IMR-90 (cell line): ENCODE results near the gene HS2ST1. TPM values are rescaled to one million over a fixed set of nuclear protein-coding genes. Genes with fewer than 3 reads are reported as not detected.

ENCODE experiments used
- ATAC-seq: fragments of 200-7000 bp; cut with Tn5 transposase; 2 replicates; pipeline ENCODE4 v1.9.1; 2020; ENCODE audit warnings: low read depth, mild to moderate bottlenecking, moderate library complexity
- BruUV-seq: library from RNA; stranded (reverse); fragments of 400-500 nt; replicated peaks from 2 replicates; lab custom pipeline; 2021; lab: Mats Ljungman, UMichigan
- CTCF ChIA-PET: fragments of 300-600 bp; formaldehyde crosslinking; extraction: SDS; loops from one replicate; lab custom pipeline; 2021; ENCODE audit warnings: antibody characterized with exemption; lab: Yijun Ruan, JAX
- POLR2A ChIA-PET: fragments of 300-600 bp; sonication (Branson Sonifier 250); formaldehyde crosslinking; loops from one replicate; lab custom pipeline; 2022; ENCODE audit warnings: antibody characterized with exemption; ENCODE audit not compliant: unreplicated experiment; lab: Charles Lee
- DNase-seq: peaks from one replicate; pipeline ENCODE4 v3.0.0; 2013
- H2AFZ ChIP-seq: replicated peaks from 2 replicates; pipeline ENCODE3; 2013; ENCODE audit warnings: low read length, mild to moderate bottlenecking; ENCODE audit not compliant: poor library complexity
- H2AK5ac ChIP-seq: 2 replicates; pipeline ENCODE4 v1.6.1; 2013; ENCODE audit warnings: low read depth, low read length, inconsistent platforms
- H2AK9ac ChIP-seq: replicated peaks from 2 replicates; pipeline ENCODE3; 2013; ENCODE audit warnings: mild to moderate bottlenecking, low read depth, low read length, moderate library complexity; ENCODE audit not compliant: poor library complexity
- H2BK120ac ChIP-seq: 2 replicates; pipeline ENCODE4 v1.6.1; 2013; ENCODE audit warnings: low read depth, low read length, inconsistent platforms
- H2BK15ac ChIP-seq: 3 replicates; pipeline ENCODE4 v1.6.1; 2013; ENCODE audit warnings: low read depth, low read length, inconsistent platforms
- H2BK20ac ChIP-seq: 2 replicates; pipeline ENCODE4 v1.6.1; 2013; ENCODE audit warnings: low read depth, mild to moderate bottlenecking, inconsistent platforms, low read length, moderate library complexity
- H2BK5ac ChIP-seq: 2 replicates; pipeline ENCODE4 v1.6.1; 2013; ENCODE audit warnings: mild to moderate bottlenecking, low read depth, low read length, inconsistent platforms; ENCODE audit not compliant: poor library complexity, severe bottlenecking
- H3K14ac ChIP-seq: replicated peaks from 2 replicates; pipeline ENCODE4 v1.6.1; 2013; ENCODE audit warnings: low read depth, low read length, inconsistent platforms
- H3K18ac ChIP-seq: 2 replicates; pipeline ENCODE4 v1.6.1; 2013; ENCODE audit warnings: low read depth, low read length, control low read depth
- H3K23ac ChIP-seq: 2 replicates; pipeline ENCODE4 v1.6.1; 2013; ENCODE audit warnings: low read depth, low read length, inconsistent platforms
- H3K27ac ChIP-seq: 2 replicates; pipeline ENCODE4 v1.5.1; 2013; ENCODE audit warnings: mild to moderate bottlenecking, control low read depth, low read length; ENCODE audit not compliant: insufficient read depth
- H3K27me3 ChIP-seq: 2 replicates; pipeline ENCODE4 v1.6.1; 2013; ENCODE audit warnings: low read length; ENCODE audit not compliant: control insufficient read depth, insufficient read depth
- H3K36me3 ChIP-seq: 2 replicates; pipeline ENCODE4 v1.6.1; 2013; ENCODE audit warnings: low read length, mixed read lengths; ENCODE audit not compliant: control insufficient read depth, insufficient read depth
- H3K4ac ChIP-seq: 2 replicates; pipeline ENCODE4 v1.6.1; 2013; ENCODE audit warnings: low read depth, low read length, inconsistent platforms
- H3K4me1 ChIP-seq: 2 replicates; pipeline ENCODE4 v1.6.1; 2013; ENCODE audit warnings: low read length, mixed read lengths; ENCODE audit not compliant: control insufficient read depth, insufficient read depth
- H3K4me2 ChIP-seq: 2 replicates; pipeline ENCODE4 v1.6.1; 2013; ENCODE audit warnings: low read depth, mild to moderate bottlenecking, control low read depth, low read length, moderate library complexity
- H3K4me3 ChIP-seq: 2 replicates; pipeline ENCODE4 v1.5.1; 2013; ENCODE audit warnings: low read depth, mild to moderate bottlenecking, control low read depth, low read length, moderate library complexity; ENCODE audit not compliant: insufficient read depth
- H3K56ac ChIP-seq: 2 replicates; pipeline ENCODE4 v1.6.1; 2013; ENCODE audit warnings: low read length, inconsistent platforms; ENCODE audit not compliant: insufficient read depth; ENCODE audit errors: extremely low read depth
- H3K79me1 ChIP-seq, 2 experiments: 2 replicates each; pipeline ENCODE4 v1.6.1; 2013; ENCODE audit warnings: low read length in 2 of 2, inconsistent platforms in 1 of 2, low read depth in 1 of 2
- H3K9ac ChIP-seq: 2 replicates; pipeline ENCODE4 v1.6.1; 2013; ENCODE audit warnings: low read depth, low read length, control low read depth
- H3K9me1 ChIP-seq: 2 replicates; pipeline ENCODE4 v1.6.1; 2013; ENCODE audit warnings: low read length, inconsistent platforms; ENCODE audit not compliant: insufficient read depth
- H3K9me3 ChIP-seq: 2 replicates; pipeline ENCODE4 v1.6.1; 2013; ENCODE audit warnings: low read length; ENCODE audit not compliant: control insufficient read depth, insufficient read depth
- H4K20me1 ChIP-seq: 2 replicates; pipeline ENCODE4 v1.6.1; 2013; ENCODE audit warnings: low read length, inconsistent platforms; ENCODE audit not compliant: insufficient read depth
- H4K5ac ChIP-seq: 2 replicates; pipeline ENCODE4 v1.6.1; 2013; ENCODE audit warnings: mild to moderate bottlenecking, low read depth, low read length, control low read depth
- H4K8ac ChIP-seq, 2 experiments: 2 replicates each; pipeline ENCODE4 v1.6.1; 2013; ENCODE audit warnings: low read depth in 2 of 2, low read length in 2 of 2, control low read depth in 1 of 2, inconsistent platforms in 1 of 2
- H4K91ac ChIP-seq: 2 replicates; pipeline ENCODE4 v1.6.1; 2013; ENCODE audit warnings: low read depth, low read length, inconsistent platforms; ENCODE audit not compliant: insufficient read depth
- BHLHE40 ChIP-seq: fragments of 150-350 bp; IDR thresholded peaks from 2 replicates; pipeline ENCODE4 v1.6.1; 2016; ENCODE audit warnings: mild to moderate bottlenecking, low read depth, low read length
- CEBPB ChIP-seq: IDR thresholded peaks from 2 replicates; pipeline ENCODE4 v1.6.1; 2012; ENCODE audit warnings: low read depth, low read length, improper control_type of control experiment
- CHD1 ChIP-seq: IDR thresholded peaks from 2 replicates; pipeline ENCODE4 v1.6.1; 2012; ENCODE audit warnings: low read depth, low read length, improper control_type of control experiment
- FOS ChIP-seq: fragments of 150-350 bp; IDR thresholded peaks from 2 replicates; pipeline ENCODE4 v1.6.1; 2016; ENCODE audit warnings: low read depth, low read length
- MAFK ChIP-seq: IDR thresholded peaks from 2 replicates; pipeline ENCODE4 v1.6.1; 2012; ENCODE audit warnings: low read depth, low read length, improper control_type of control experiment
- MAZ ChIP-seq: IDR thresholded peaks from 2 replicates; pipeline ENCODE4 v1.6.1; 2012; ENCODE audit warnings: low read depth, mild to moderate bottlenecking, low read length, improper control_type of control experiment, moderate library complexity, borderline replicate concordance
- MXI1 ChIP-seq: IDR thresholded peaks from 2 replicates; pipeline ENCODE4 v1.6.1; 2012; ENCODE audit warnings: low read depth, mild to moderate bottlenecking, low read length, moderate library complexity, borderline replicate concordance
- NFE2L2 ChIP-seq: fragments of 150-350 bp; IDR thresholded peaks from 2 replicates; pipeline ENCODE4 v1.6.1; 2016; ENCODE audit warnings: low read depth, mild to moderate bottlenecking, low read length
- POLR2A ChIP-seq: IDR thresholded peaks from 2 replicates; pipeline ENCODE4 v1.6.1; 2012; ENCODE audit warnings: mild to moderate bottlenecking, low read depth, low read length
- RAD21 ChIP-seq: IDR thresholded peaks from 2 replicates; pipeline ENCODE4 v1.6.1; 2012; ENCODE audit warnings: low read length, improper control_type of control experiment
- RFX5 ChIP-seq: IDR thresholded peaks from 2 replicates; pipeline ENCODE4 v1.8.0; 2012; ENCODE audit warnings: low read depth, mild to moderate bottlenecking, low read length, moderate library complexity
- WGBS, 2 experiments: methylation state at CpG; one replicate each; pipeline versions ENCODE4 v1.1.5 to v1.1.7; 2013; ENCODE audit warnings: missing lambda C conversion rate in 2 of 2; ENCODE audit not compliant: insufficient read length in 1 of 2; ENCODE audit errors: extremely low coverage in 2 of 2; 5-methylcytosine and 5-hydroxymethylcytosine counted together
- dilution Hi-C: fragments of 300-500 bp; cut with HindIII; formaldehyde crosslinking; loops from one replicate; pipeline ENCODE4 v1.14.3; 2018; ENCODE audit warnings: low sequenced_read_pairs; ENCODE audit not compliant: unreplicated experiment
- in situ Hi-C: fragments of 300-500 bp; cut with MboI; formaldehyde crosslinking; loops from 3 replicates; pipeline ENCODE4 v1.14.3; 2019; ENCODE audit warnings: low sequenced_read_pairs, inconsistent platforms, mixed read lengths
- intact Hi-C: fragments of 100-400 bp; cut with micrococcal nuclease; formaldehyde crosslinking; loops from 2 replicates; pipeline ENCODE4 v1.10.0; 2022
- polyA plus RNA-seq, 3 experiments: library from polyadenylated mRNA; depleted of rRNA; stranded (reverse); fragments of >200 nt; gene quantifications; 2 replicates each; pipeline ENCODE4 v1.2.3, GENCODE V29; 2012; ENCODE audit warnings: low replicate concordance in 1 of 3
- total RNA-seq: library from RNA; depleted of rRNA; stranded (reverse); fragments of >200 nt; gene quantifications from 2 replicates; pipeline ENCODE4 v1.2.3, GENCODE V29; 2012
- TF ChIP-seq, protein P1 (sequence below): fragments of 150-350 bp; IDR thresholded peaks from 2 replicates; pipeline ENCODE4 v1.6.1; 2017; ENCODE audit warnings: mild to moderate bottlenecking, antibody characterized with exemption, low read length, low read depth
- TF ChIP-seq, protein P2 (sequence below): conservative IDR thresholded peaks from 2 replicates; pipeline ENCODE4 v1.5.1; 2012; ENCODE audit warnings: mild to moderate bottlenecking, low read depth, low read length, improper control_type of control experiment
- TF ChIP-seq, protein P3 (sequence below): fragments of 150-350 bp; IDR thresholded peaks from 2 replicates; pipeline ENCODE4 v1.6.1; 2016; ENCODE audit warnings: low read depth, mild to moderate bottlenecking, low read length, moderate library complexity, borderline replicate concordance

The HS2ST1 gene
- total and polyA plus RNA-seq, 2 of the 4 experiments (the other 2 are of a cell fraction) = 7.8 to 13.1 TPM

DNA sequence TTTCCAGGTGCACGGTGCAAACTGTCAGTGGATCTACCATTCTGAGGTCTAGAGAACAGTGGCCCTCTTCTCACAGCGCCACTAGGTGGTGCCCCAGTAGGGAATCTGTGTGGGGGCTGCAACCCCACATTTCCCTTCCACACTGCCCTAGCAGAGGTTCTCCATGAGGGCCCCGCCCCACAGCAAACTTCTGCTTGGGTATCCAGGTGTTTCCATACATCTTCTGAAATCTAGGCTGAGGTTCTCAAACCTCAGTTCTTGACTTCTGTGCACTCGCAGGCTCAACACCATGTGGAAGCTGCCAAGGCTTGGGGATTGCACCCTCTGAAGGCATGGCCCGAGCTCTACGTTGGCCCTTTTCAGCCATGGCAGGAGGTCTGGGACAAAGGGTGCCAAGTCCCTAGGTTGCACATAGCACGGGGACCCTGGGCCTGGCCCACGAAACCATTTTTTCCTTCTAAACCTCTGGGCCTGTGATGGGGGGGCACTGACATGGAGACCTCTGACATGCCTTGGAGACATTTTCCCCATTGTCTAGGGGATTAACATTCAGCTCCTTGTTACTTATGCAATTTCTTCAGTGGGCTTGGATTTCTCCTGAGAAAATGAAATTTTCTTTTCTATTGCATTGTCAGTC lies 10.0 kb downstream of the HS2ST1 start:
- Histone ChIP-seq H3K23ac (no peak overlapping the region), H3K9me1 (no peaks in the 10 kb centered on the region), H3K18ac (no peak overlapping the region), H3K4me2 (no peak overlapping the region), H4K8ac (no peak overlapping the region), H3K9ac (no peak overlapping the region), H3K4me1 (no peaks in the 10 kb centered on the region), H2AK5ac (no peak overlapping the region), H2BK15ac (no peak overlapping the region), H2BK5ac (no peak overlapping the region), H4K5ac (no peak overlapping the region), H4K20me1 (no peaks in the 10 kb centered on the region; the same call in 1 of the 2 replicates), H2BK120ac (no peak overlapping the region), H3K4ac (no peak overlapping the region), H4K91ac (no peak overlapping the region), H2AK9ac (no peak overlapping the region), H3K79me1 (peaks cover 14 to 20% of the 10 kb centered on the region in 2 experiments), H3K36me3 (no peaks in the 10 kb centered on the region), H3K27me3 (no peaks in the 10 kb centered on the region), H2AFZ (no peak overlapping the region), H2BK20ac (no peak overlapping the region), H3K56ac (no peak overlapping the region), H3K4me3 (no peak overlapping the region), H3K27ac (no peak overlapping the region), H3K14ac (no peak overlapping the region), H3K9me3 (peaks cover 5% of the 10 kb centered on the region; the same call in 1 of the 2 replicates)
- no peak for ATAC-seq
- DNase-seq = no peak
- in situ Hi-C loops (no loop called here), intact Hi-C loops (no loop called here), dilution Hi-C loops (no loop called here)
- ChIA-PET POLR2A (no interaction called here), CTCF (no interaction called here)
- whole genome bisulfite sequencing, 2 experiments = 97% methylated on average over 4 of the region's 8 CpGs; no CpG with 5 or more reads in 1 of the 2 experiments
- TF ChIP-seq FOS = no peak
- TF ChIP-seq, protein P1, sequence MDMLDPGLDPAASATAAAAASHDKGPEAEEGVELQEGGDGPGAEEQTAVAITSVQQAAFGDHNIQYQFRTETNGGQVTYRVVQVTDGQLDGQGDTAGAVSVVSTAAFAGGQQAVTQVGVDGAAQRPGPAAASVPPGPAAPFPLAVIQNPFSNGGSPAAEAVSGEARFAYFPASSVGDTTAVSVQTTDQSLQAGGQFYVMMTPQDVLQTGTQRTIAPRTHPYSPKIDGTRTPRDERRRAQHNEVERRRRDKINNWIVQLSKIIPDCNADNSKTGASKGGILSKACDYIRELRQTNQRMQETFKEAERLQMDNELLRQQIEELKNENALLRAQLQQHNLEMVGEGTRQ = no peak
- TF ChIP-seq, protein P2, sequence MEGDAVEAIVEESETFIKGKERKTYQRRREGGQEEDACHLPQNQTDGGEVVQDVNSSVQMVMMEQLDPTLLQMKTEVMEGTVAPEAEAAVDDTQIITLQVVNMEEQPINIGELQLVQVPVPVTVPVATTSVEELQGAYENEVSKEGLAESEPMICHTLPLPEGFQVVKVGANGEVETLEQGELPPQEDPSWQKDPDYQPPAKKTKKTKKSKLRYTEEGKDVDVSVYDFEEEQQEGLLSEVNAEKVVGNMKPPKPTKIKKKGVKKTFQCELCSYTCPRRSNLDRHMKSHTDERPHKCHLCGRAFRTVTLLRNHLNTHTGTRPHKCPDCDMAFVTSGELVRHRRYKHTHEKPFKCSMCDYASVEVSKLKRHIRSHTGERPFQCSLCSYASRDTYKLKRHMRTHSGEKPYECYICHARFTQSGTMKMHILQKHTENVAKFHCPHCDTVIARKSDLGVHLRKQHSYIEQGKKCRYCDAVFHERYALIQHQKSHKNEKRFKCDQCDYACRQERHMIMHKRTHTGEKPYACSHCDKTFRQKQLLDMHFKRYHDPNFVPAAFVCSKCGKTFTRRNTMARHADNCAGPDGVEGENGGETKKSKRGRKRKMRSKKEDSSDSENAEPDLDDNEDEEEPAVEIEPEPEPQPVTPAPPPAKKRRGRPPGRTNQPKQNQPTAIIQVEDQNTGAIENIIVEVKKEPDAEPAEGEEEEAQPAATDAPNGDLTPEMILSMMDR = no peak
- no peak for TF ChIP-seq CEBPB
- no peak for TF ChIP-seq POLR2A
- no peak for TF ChIP-seq MAZ
- no peak for TF ChIP-seq MAFK
- no peak for TF ChIP-seq RAD21
- TF ChIP-seq MXI1 = no peak
- TF ChIP-seq NFE2L2 = no peak
- no peak for TF ChIP-seq BHLHE40
- TF ChIP-seq, protein P3, sequence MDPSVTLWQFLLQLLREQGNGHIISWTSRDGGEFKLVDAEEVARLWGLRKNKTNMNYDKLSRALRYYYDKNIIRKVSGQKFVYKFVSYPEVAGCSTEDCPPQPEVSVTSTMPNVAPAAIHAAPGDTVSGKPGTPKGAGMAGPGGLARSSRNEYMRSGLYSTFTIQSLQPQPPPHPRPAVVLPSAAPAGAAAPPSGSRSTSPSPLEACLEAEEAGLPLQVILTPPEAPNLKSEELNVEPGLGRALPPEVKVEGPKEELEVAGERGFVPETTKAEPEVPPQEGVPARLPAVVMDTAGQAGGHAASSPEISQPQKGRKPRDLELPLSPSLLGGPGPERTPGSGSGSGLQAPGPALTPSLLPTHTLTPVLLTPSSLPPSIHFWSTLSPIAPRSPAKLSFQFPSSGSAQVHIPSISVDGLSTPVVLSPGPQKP = no peak
- TF ChIP-seq RFX5 = no peak
- TF ChIP-seq CHD1 = no peak
- no TSS peak for BruUV-seq
